Mesenchymal stem cell (in vitro differentiated cells and primary cell): Measurements from ENCODE around the gene TASL.
"Not testable (repeated sequence)": the region's sequence is repeated elsewhere in the genome, so short reads cannot be mapped to it uniquely, and the experiment has no call there.

Experiments used
- DNase-seq: peaks from one replicate; pipeline ENCODE4 v3.0.0-alpha.2; 2013
- H2AFZ ChIP-seq: one replicate; pipeline ENCODE4 v1.6.1; 2013; ENCODE audit warnings: low read depth, mild to moderate bottlenecking, control low read depth, inconsistent platforms, low read length, moderate library complexity
- H2AK5ac ChIP-seq: 2 replicates; pipeline ENCODE4 v1.6.1; 2013; ENCODE audit warnings: low read length, moderate library complexity, mild to moderate bottlenecking, inconsistent platforms; ENCODE audit not compliant: severe bottlenecking
- H2BK120ac ChIP-seq: one replicate; pipeline ENCODE4 v1.6.1; 2013; ENCODE audit warnings: low read depth, mild to moderate bottlenecking, inconsistent platforms, low read length, moderate library complexity
- H2BK12ac ChIP-seq, 2 experiments: one replicate each; pipeline ENCODE4 v1.6.1; 2013; ENCODE audit warnings: inconsistent platforms in 2 of 2, low read length in 2 of 2, mild to moderate bottlenecking in 2 of 2, moderate library complexity in 2 of 2, control low read depth in 1 of 2
- H2BK15ac ChIP-seq: one replicate; pipeline ENCODE4 v1.6.1; 2013; ENCODE audit warnings: mild to moderate bottlenecking, low read depth, inconsistent platforms; ENCODE audit not compliant: poor library complexity, severe bottlenecking
- H2BK5ac ChIP-seq: 2 replicates; pipeline ENCODE4 v1.6.1; 2013; ENCODE audit warnings: low read depth, mild to moderate bottlenecking, low read length, control low read depth, inconsistent platforms; ENCODE audit not compliant: poor library complexity, severe bottlenecking
- H3K14ac ChIP-seq, 2 experiments: one replicate each; pipeline ENCODE4 v1.6.1; 2013; ENCODE audit warnings: inconsistent platforms in 2 of 2, low read length in 2 of 2, control low read depth in 1 of 2, mild to moderate bottlenecking in 1 of 2, moderate library complexity in 1 of 2
- H3K18ac ChIP-seq, 2 experiments: one replicate each; pipeline ENCODE4 v1.6.1; 2013; ENCODE audit warnings: inconsistent platforms in 2 of 2, low read length in 2 of 2, control low read depth in 1 of 2, low read depth in 1 of 2, mild to moderate bottlenecking in 1 of 2
- H3K23ac ChIP-seq, 2 experiments: one replicate each; pipeline ENCODE4 v1.6.1; 2013; ENCODE audit warnings: inconsistent platforms in 2 of 2, low read length in 2 of 2, mild to moderate bottlenecking in 2 of 2, moderate library complexity in 2 of 2, control low read depth in 1 of 2
- H3K27ac ChIP-seq: 2 replicates; pipeline ENCODE4 v1.5.1; 2013; ENCODE audit warnings: mild to moderate bottlenecking, moderate library complexity, low read length, control low read depth, inconsistent platforms; ENCODE audit not compliant: poor library complexity, severe bottlenecking
- H3K27me3 ChIP-seq, 2 experiments: 2 replicates each; pipeline versions ENCODE4 v1.6.1 to v1.7.0; 2013; ENCODE audit warnings: low read length in 2 of 2, mild to moderate bottlenecking in 2 of 2, moderate library complexity in 2 of 2, control low read depth in 1 of 2, inconsistent platforms in 1 of 2; ENCODE audit not compliant: control insufficient read depth in 1 of 2, insufficient read depth in 1 of 2
- H3K36me3 ChIP-seq, 2 experiments: 2 replicates each; pipeline versions ENCODE4 v1.6.1 to v1.7.0; 2013; ENCODE audit warnings: low read length in 2 of 2, control low read depth in 1 of 2, inconsistent platforms in 1 of 2, low read depth in 1 of 2, mild to moderate bottlenecking in 1 of 2; ENCODE audit not compliant: insufficient read depth in 2 of 2, control insufficient read depth in 1 of 2
- H3K4ac ChIP-seq, 2 experiments: one replicate each; pipeline ENCODE4 v1.6.1; 2013; ENCODE audit warnings: inconsistent platforms in 2 of 2, low read length in 2 of 2, mild to moderate bottlenecking in 2 of 2, moderate library complexity in 2 of 2, control low read depth in 1 of 2, low read depth in 1 of 2
- H3K4me1 ChIP-seq: 2 replicates; pipeline ENCODE4 v1.6.1; 2013; ENCODE audit warnings: low read depth, low read length, control low read depth; ENCODE audit not compliant: control insufficient read depth, insufficient read depth
- H3K4me2 ChIP-seq: 2 replicates; pipeline ENCODE4 v1.6.1; 2013; ENCODE audit warnings: low read length, mild to moderate bottlenecking, inconsistent platforms; ENCODE audit not compliant: poor library complexity, severe bottlenecking
- H3K4me3 ChIP-seq, 2 experiments: 2 replicates each; pipeline versions ENCODE4 v1.5.1 to v1.7.0; 2013; ENCODE audit warnings: low read length in 2 of 2, mild to moderate bottlenecking in 2 of 2, control low read depth in 1 of 2, low read depth in 1 of 2; ENCODE audit not compliant: insufficient read depth in 1 of 2
- H3K79me1 ChIP-seq: replicated peaks from 2 replicates; pipeline ENCODE4 v1.6.1; 2013; ENCODE audit warnings: mild to moderate bottlenecking, control low read depth, low read length, inconsistent platforms; ENCODE audit not compliant: poor library complexity, severe bottlenecking
- H3K9ac ChIP-seq: 2 replicates; pipeline ENCODE4 v1.7.0; 2013; ENCODE audit warnings: mild to moderate bottlenecking, low read length, moderate library complexity
- H3K9me3 ChIP-seq: 2 replicates; pipeline ENCODE4 v1.7.0; 2013; ENCODE audit warnings: mild to moderate bottlenecking, low read length; ENCODE audit not compliant: control insufficient read depth
- H4K8ac ChIP-seq: one replicate; pipeline ENCODE4 v1.6.1; 2013; ENCODE audit warnings: inconsistent platforms, mild to moderate bottlenecking, low read length, moderate library complexity
- H4K91ac ChIP-seq: one replicate; pipeline ENCODE4 v1.6.1; 2013; ENCODE audit warnings: mild to moderate bottlenecking, low read length, inconsistent platforms
- whole genome bisulfite sequencing: methylation state at CpG from one replicate; pipeline ENCODE4 v1.1.7; 2013; ENCODE audit warnings: mixed read lengths; 5-methylcytosine and 5-hydroxymethylcytosine counted together

The TASL gene

DNA sequence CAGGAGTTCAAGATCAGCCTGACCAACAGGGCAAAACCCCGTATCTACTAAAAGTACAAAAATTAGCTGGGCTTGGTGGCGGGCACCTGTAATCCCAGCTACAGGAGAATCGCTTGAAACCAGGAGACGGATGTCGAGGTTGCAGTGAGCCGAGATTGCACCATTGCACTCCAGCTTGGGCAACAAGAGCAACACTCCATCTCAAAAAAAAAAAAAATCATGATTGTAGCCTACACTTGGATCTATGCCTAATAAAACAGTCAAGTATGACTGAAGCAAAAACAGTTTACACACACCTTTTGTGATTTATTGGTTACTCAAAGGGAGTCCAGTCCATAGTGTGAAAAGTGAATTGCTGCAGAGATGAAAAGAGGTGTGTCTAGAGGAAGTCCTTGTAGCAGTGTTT lies 34.7 kb upstream of the TASL start:
- DNase-seq = no peak
- Histone ChIP-seq H2BK5ac (no peak overlapping the region), H3K9me3 (peaks cover 9% of the 10 kb centered on the region), H3K14ac (no peak overlapping the region), H2BK12ac (no peak overlapping the region), H2AK5ac (no peak overlapping the region), H3K79me1 (no peaks in the 10 kb centered on the region), H2AFZ (no peak overlapping the region), H4K8ac (no peak overlapping the region), H3K9ac (no peak overlapping the region), H3K4ac (no peak overlapping the region), H3K4me2 (no peak overlapping the region), H3K23ac (no peak overlapping the region), H3K36me3 (no peaks in the 10 kb centered on the region), H3K27ac (no peak overlapping the region), H2BK15ac (no peak overlapping the region), H3K18ac (no peak overlapping the region), H2BK120ac (no peak overlapping the region), H4K91ac (no peak overlapping the region), H3K4me3 (no peak overlapping the region), H3K4me1 (no peaks in the 10 kb centered on the region), H3K27me3 (no peaks in the 10 kb centered on the region)
- 92% methylated on average over 6 of the region's 6 CpGs for WGBS

DNA sequence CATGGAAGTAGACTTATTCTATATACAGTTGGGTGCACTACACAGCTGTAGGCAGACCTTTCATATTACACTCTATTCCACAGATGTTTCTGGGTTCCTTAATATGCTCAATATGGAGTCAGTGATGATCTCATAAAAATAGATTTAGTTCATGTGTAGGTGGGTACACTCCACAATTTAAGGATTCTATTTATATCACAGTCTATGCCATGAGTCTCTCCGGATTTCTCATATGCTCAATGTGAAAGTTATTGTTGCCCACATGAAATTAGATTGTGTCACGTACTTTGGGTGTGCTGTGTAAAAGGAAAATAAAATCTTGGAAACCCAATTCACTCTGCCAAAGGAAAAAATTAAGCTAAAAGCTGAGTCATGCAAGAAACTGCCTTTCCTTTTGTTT lies 32.5 kb upstream of the TASL start:
- Histone ChIP-seq H3K4me2 (no peak overlapping the region), H3K27ac (no peak overlapping the region), H3K79me1 (no peaks in the 10 kb centered on the region), H3K9ac (peak overlapping the region; percentile 52), H2BK5ac (no peak overlapping the region), H3K14ac (no peak overlapping the region), H2BK12ac (no peak overlapping the region), H3K9me3 (no peaks in the 10 kb centered on the region), H3K4me3 (no peak overlapping the region), H3K27me3 (no peaks in the 10 kb centered on the region), H3K4me1 (no peaks in the 10 kb centered on the region), H2AK5ac (no peak overlapping the region), H4K8ac (no peak overlapping the region), H3K36me3 (no peaks in the 10 kb centered on the region), H3K4ac (no peak overlapping the region), H2AFZ (no peak overlapping the region), H3K23ac (no peak overlapping the region), H2BK120ac (no peak overlapping the region), H3K18ac (no peak overlapping the region), H4K91ac (no peak overlapping the region), H2BK15ac (no peak overlapping the region)
- DNase-seq = no peak
- WGBS = 87% methylated on average over 2 of the region's 2 CpGs

DNA sequence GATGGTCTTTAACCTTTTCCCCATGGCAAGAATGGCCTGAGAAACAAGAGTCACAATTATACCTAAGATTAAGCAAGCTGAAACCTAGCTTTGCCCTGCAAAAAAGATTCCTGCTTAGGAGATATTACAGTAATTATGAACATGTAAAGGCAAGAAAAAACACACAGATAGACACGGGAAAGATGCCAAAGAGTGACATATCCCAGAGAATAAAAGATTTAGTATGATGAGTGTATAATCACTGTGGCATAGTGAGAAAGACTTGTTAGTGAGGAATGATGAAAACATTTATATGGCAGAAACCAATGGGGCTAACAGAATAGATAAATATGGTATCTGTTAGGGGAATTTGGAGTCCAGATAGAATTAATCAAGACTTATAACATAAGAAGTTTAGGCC lies 29.6 kb upstream of the TASL start:
- H3K27ac ChIP-seq = no peak overlapping the region
- H3K4me3 ChIP-seq = no peak overlapping the region
- 84% methylated on average over 1 of the region's 1 CpG for WGBS
- no peaks in the 10 kb centered on the region for H3K79me1 ChIP-seq
- H2BK15ac ChIP-seq = no peak overlapping the region
- no peaks in the 10 kb centered on the region for H3K27me3 ChIP-seq
- no peaks in the 10 kb centered on the region for H3K4me1 ChIP-seq
- H2AFZ ChIP-seq = no peak overlapping the region
- H2BK12ac ChIP-seq = no peak overlapping the region
- H3K9ac ChIP-seq = no peak overlapping the region
- no peak overlapping the region for H3K4me2 ChIP-seq
- H3K36me3 ChIP-seq = no peaks in the 10 kb centered on the region
- H4K91ac ChIP-seq = no peak overlapping the region
- no peak overlapping the region for H2AK5ac ChIP-seq
- no peak overlapping the region for H3K23ac ChIP-seq
- H3K4ac ChIP-seq = no peak overlapping the region
- no peak overlapping the region for H4K8ac ChIP-seq
- no peak for DNase-seq
- no peak overlapping the region for H3K14ac ChIP-seq
- H2BK120ac ChIP-seq = no peak overlapping the region
- no peak overlapping the region for H3K18ac ChIP-seq
- H3K9me3 ChIP-seq = no peaks in the 10 kb centered on the region
- H2BK5ac ChIP-seq = no peak overlapping the region

DNA sequence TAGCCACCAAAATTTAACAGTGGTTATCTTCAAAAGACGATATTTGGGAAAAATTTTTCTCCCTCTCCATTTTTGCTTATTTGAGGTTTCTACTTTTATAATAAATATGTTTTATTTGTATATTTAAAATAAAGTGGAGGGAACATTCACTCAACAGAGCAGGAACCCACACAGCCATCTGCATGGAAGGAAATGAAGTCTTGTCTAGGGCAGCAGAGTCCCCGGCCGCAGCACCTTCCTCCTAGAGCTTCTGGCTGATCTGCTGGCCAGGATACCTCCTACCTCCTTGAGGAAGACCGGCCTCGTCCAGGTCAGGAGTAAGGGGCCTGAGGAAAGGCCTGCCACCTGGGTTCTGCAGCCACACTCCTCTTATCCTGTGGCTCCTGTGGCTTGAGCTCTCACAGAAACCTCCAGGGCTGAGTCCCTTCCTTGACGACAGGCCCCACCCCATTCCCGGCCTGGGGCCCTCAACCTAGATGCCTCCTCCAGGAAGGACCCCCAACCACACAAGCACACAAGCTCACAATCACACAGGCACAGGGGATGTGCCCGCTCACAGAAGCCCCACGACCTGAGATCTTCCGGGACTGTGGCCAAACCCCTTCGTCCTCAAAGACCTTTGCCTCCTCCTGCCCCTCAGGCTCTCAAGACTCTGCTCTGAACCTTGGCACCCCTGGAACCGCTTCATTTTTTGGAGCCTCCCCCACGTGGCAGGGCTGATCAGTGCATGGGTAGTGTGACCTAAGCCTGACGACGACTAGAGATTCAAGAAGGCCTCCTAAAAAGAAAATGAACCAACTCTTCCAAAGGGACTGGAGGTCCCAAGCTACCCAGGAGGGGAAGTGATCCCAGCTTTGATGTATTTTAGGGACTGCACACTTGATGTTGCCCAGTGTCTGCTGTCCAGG lies 23.0 kb upstream of the TASL start:
- H3K14ac ChIP-seq, H4K8ac ChIP-seq, H2BK15ac ChIP-seq, H2BK12ac ChIP-seq, H3K4me1 ChIP-seq, H3K27ac ChIP-seq, H3K18ac ChIP-seq, H2BK5ac ChIP-seq, H4K91ac ChIP-seq, H3K27me3 ChIP-seq, H3K4me2 ChIP-seq, H2AFZ ChIP-seq, H3K36me3 ChIP-seq, H2AK5ac ChIP-seq, H2BK120ac ChIP-seq, H3K79me1 ChIP-seq, H3K4ac ChIP-seq, H3K4me3 ChIP-seq, H3K23ac ChIP-seq, H3K9me3 ChIP-seq, DNase-seq, H3K9ac ChIP-seq: not testable (repeated sequence)
- 100% methylated on average over 1 of the region's 15 CpGs for WGBS
